Measurements from ENCODE around the gene ZMIZ1.

The ZMIZ1 gene

DNA sequence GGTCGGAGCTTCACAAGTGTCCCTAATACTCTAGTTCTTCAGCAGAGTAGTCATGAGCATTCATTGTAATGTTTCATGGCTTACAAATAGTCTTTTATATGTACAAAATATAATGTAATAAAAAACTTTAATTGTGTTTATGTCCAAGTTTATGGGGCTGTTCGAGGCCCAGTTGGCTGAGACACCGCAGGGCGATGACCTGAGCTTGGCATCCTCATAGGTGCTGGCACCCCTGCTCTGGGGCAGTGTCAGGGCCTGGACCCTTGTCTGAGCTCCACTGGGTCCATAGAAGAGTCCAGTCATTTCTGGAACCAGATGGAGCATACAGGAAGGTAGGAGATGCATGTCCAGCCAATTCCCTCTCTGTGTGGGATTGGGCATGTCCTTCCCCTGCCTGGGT, 12.9 kb upstream of the ZMIZ1 start:
- no peak for DNase-seq (ENCODE audit: extremely low read depth, insufficient read length)
- Histone ChIP-seq H3K27me3 (replicated peaks; ENCODE audit: control insufficient read depth, insufficient read depth, low read length) (no peaks in the 10 kb centered on the region; the same call in none of the 2 replicates), H3K4me3 (replicated peaks; ENCODE audit: low read depth, low read length) (no peak overlapping the region), H3K36me3 (ENCODE audit: control insufficient read depth, insufficient read depth, low read length) (no peaks in the 10 kb centered on the region)
- TF ChIP-seq, protein P1, sequence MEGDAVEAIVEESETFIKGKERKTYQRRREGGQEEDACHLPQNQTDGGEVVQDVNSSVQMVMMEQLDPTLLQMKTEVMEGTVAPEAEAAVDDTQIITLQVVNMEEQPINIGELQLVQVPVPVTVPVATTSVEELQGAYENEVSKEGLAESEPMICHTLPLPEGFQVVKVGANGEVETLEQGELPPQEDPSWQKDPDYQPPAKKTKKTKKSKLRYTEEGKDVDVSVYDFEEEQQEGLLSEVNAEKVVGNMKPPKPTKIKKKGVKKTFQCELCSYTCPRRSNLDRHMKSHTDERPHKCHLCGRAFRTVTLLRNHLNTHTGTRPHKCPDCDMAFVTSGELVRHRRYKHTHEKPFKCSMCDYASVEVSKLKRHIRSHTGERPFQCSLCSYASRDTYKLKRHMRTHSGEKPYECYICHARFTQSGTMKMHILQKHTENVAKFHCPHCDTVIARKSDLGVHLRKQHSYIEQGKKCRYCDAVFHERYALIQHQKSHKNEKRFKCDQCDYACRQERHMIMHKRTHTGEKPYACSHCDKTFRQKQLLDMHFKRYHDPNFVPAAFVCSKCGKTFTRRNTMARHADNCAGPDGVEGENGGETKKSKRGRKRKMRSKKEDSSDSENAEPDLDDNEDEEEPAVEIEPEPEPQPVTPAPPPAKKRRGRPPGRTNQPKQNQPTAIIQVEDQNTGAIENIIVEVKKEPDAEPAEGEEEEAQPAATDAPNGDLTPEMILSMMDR (IDR thresholded peaks at IDR 0.05; ENCODE audit: insufficient read depth, low read length, poor library complexity, severe bottlenecking) = no peak

DNA sequence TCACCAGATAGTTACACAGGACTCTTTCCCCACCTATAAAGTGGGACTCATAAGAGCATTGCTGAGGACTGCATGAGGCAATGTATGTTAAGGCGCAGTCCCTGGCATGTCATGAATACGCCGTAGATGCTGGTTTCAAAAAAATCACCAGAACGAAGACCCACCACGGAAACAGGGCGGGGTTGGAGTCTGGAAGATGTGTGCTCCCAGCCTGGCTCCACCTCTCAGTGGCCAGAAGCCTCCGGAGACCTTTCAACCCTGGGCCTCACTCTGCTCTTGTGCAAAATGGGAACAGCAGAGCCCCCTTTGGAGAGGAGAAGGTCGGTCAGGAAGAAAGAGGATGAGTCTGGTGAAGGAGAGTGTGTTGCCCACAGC, 12.4 kb upstream of the ZMIZ1 start:
- H3K36me3 ChIP-seq (ENCODE audit: control insufficient read depth, insufficient read depth, low read length) = no peaks in the 10 kb centered on the region
- no peak overlapping the region for H3K4me3 ChIP-seq (replicated peaks; ENCODE audit: low read depth, low read length)
- no peaks in the 10 kb centered on the region; the same call in none of the 2 replicates for H3K27me3 ChIP-seq (replicated peaks; ENCODE audit: control insufficient read depth, insufficient read depth, low read length)
- TF ChIP-seq, protein P1 (IDR thresholded peaks at IDR 0.05; ENCODE audit: insufficient read depth, low read length, poor library complexity, severe bottlenecking) = no peak
- no peak for DNase-seq (ENCODE audit: extremely low read depth, insufficient read length)

DNA sequence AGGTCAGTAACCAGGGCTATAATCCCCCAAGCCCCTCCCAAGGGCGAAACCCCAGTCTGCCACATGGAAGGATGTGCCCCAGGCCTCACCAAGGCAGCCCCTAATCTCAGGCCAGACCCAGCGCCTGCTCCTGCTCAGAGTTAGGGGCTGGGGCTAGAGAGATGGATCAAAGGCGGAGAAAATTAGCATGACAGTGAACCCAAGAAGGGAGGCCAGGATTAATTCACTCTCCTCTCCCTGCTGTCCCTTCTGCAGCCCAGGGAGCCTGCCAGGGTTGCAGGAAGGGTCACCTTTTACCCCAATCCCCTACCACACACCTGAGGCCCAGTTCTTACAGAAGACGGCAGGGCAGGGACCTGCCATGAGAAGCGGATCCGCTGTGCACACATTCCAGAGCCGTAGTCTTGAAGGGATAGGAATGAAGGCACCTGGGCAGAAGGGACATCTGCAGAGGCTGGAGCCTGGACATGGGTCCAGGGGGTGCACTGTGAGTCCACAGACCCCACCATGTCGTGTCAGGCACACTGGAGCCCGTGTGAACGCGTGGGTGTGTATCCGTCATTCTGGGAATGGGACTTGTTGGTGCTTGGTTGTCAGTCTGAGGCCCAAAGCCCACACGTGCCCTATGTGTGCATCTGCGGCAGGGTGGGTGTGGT, 11.9 kb upstream of the ZMIZ1 start:
- H3K36me3 ChIP-seq (ENCODE audit: control insufficient read depth, insufficient read depth, low read length) = no peaks in the 10 kb centered on the region
- no peak overlapping the region for H3K4me3 ChIP-seq (replicated peaks; ENCODE audit: low read depth, low read length)
- no peak for DNase-seq (ENCODE audit: extremely low read depth, insufficient read length)
- H3K27me3 ChIP-seq (replicated peaks; ENCODE audit: control insufficient read depth, insufficient read depth, low read length) = no peaks in the 10 kb centered on the region; the same call in none of the 2 replicates
- TF ChIP-seq, protein P1 (IDR thresholded peaks at IDR 0.05; ENCODE audit: insufficient read depth, low read length, poor library complexity, severe bottlenecking) = no peak

DNA sequence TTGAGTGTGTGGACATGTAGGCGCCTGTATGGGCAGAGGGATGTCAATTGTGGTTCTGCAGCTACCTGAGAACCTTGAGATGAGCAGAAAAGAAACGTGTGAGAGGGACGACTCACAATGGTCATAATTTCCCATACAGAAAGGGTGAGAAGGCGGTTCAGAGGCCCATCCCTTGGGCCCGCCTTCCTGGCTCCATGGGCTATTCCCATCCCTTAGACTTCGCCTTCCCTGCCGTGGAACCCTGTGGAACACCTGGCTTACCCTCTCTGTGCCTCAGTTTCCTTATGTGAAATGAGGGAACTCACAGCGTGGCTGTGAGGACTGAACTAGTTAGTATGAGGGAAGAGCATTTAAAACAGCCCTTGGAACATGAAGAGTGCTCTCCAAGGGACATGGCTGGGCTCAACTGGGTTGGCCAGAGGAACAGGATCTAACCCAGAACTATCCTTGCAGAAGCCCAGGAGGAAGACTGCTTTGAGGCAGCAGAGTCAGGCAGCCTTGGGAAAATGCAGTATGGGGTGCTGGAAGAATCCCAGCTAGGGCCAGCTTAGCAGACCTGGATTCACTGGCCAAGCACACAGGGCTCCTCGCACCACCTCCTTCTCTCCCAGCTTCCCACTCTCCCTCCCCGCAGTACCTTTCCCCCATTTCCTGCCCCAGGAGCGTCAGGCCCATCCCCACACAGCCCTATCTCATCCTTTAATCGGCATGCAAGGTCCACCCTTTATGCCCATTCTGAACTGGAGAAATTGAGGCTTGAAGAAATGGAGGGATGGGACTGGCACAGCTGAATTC, 11.1 kb upstream of the ZMIZ1 start:
- TF ChIP-seq, protein P1 (IDR thresholded peaks at IDR 0.05; ENCODE audit: insufficient read depth, low read length, poor library complexity, severe bottlenecking) = no peak
- Histone ChIP-seq H3K36me3 (ENCODE audit: control insufficient read depth, insufficient read depth, low read length) (no peaks in the 10 kb centered on the region), H3K27me3 (replicated peaks; ENCODE audit: control insufficient read depth, insufficient read depth, low read length) (no peaks in the 10 kb centered on the region; the same call in none of the 2 replicates), H3K4me3 (replicated peaks; ENCODE audit: low read depth, low read length) (no peak overlapping the region)
- DNase-seq (ENCODE audit: extremely low read depth, insufficient read length) = no peak

DNA sequence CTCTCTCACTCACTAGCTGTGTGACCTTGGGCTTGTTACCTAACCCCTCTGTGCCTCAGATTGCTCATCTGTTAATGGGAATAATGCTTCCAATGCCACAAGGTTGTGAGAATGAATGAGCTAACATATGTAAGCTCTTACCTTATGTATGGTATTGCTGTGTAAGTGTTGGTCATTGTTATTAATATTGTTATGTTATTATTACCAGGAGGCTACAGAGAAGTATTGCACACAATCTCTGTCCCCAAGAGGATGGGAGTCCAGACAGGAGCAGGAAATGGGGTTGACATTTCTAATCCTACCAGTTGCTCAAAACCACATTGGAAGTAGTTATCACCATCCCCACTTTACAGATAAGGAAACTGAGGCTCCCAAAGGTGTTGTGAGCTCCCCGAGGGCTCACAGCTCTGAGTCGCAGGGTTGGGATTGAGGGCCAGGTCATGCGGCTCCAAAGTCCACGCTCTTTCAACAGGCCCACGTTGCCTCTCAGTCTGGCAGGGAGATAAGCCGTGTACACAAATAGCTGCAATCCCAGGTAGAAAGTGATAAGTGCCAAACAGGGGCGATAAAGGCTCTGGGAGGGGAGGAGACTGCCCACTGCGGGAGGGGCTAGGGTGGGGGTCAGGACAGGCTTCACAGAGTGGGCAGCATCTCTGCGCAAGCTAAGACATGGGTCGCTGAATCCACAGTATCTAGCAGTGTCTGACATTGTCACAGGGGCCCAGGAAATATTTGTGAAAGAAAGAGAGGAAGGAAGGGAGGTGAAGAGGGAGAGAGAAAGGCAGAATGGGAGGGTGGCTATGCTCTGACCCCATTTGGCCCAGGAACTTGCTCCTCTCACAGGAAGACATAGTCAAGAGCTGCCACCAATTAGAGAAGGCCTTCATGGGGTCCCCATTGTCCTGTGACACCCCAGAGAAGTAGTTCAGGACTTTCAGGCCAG, 9.6 kb upstream of the ZMIZ1 start:
- Histone ChIP-seq H3K4me3 (replicated peaks; ENCODE audit: low read depth, low read length) (no peak overlapping the region), H3K27me3 (replicated peaks; ENCODE audit: control insufficient read depth, insufficient read depth, low read length) (no peaks in the 10 kb centered on the region; the same call in none of the 2 replicates), H3K36me3 (ENCODE audit: control insufficient read depth, insufficient read depth, low read length) (no peaks in the 10 kb centered on the region)
- DNase-seq (ENCODE audit: extremely low read depth, insufficient read length) = no peak
- TF ChIP-seq, protein P1 (IDR thresholded peaks at IDR 0.05; ENCODE audit: insufficient read depth, low read length, poor library complexity, severe bottlenecking) = no peak
